GM18498 (cell line): ENCODE results near the gene TBX15.
"Not testable (repeated sequence)": the region's sequence is repeated elsewhere in the genome, so short reads cannot be mapped to it uniquely, and the experiment has no call there.

ENCODE experiments used
- ATAC-seq: cut with Tn5 transposase; IDR thresholded peaks from one replicate; pipeline ENCODE4 v1.9.1; 2021; ENCODE audit warnings: mild to moderate bottlenecking, moderate library complexity; ENCODE audit not compliant: unreplicated experiment

The TBX15 gene

DNA sequence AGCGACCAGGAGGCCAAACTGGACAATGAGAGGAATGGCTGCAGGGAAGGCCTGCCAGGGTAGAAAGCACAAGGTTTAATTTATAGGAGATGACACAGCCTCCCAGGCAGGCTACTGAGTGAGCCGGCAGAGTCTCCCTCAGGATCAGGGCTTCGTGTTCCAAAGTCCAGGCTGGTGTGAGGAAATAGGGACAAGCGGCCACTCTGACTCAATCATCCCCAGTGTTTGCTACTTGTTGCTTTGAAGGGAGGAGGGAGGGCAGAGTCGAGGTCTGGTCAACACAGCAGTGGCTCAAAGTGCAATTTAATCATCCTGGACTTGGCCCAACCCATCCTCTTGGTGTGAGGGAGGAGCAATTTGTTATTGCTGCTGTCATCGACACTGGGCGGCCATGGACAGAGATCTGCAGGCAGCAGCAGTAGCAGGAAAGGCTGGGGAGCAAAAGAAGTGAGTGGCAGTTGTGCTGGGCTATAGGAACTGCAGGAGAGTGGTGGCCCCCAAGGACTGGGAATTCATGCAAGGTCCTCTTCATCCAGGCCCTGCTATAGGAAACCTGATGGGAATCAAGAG is 27.5 kb downstream of the TBX15 start:
- no peak for ATAC-seq

DNA sequence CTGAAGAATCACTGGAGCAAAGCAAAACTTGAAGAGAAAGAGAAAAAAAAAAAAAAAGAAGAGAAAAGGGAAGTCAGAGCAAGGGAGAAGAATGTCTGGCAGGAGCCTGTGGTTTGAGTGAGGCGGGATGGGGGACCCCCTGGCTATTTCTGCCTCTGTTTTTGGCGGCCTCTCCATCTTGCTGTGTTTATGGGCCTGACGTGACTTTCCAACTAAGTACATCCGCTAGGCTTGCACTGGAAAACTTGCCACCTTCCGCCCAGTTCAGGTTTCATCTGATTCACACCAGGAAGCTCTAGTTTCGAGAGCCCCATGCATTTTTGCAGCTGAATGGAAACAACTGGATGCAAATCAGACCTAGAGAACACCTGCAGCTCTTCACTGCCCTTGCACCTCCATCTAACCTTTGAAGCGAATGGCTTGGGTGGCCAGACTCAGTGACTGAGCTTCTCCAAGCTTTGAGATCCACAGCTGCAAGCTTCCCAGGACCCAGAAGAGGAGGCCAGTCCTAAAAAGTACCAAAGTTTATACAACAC is 28.0 kb downstream of the TBX15 start:
- ATAC-seq = peak; percentile 80

DNA sequence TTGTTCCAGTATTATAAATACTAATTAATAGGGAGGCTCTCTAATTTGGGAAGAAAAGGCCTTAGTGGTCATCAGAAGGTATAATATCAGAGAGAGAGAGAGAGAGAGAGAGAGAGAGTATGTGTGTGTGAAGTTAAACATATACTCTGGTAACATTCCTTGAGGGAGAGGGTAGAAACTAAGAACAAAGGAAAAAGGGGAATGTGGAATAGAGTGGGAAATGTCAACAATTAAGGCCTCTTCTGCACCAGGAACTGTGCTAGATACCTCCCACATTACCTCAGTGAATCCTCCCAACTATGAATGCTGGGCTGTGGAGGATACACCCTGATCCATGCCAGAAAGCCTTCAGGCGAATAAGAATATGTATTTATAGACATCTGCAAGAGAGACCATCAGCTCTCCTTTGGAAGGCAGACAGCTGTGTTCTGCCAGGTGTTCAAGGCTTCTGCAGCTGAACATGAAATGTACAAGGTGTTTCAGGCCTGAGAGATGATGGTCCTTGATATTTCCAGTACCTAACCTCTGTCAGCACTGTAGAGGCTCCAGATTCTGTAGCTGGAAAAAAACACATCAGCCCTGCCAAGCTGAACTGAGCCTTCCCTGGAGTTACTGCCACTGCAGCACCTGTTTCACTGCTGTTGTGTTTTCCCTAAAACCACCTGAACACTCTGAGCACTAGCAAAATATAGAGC is 29.1 kb downstream of the TBX15 start:
- ATAC-seq = no peak

DNA sequence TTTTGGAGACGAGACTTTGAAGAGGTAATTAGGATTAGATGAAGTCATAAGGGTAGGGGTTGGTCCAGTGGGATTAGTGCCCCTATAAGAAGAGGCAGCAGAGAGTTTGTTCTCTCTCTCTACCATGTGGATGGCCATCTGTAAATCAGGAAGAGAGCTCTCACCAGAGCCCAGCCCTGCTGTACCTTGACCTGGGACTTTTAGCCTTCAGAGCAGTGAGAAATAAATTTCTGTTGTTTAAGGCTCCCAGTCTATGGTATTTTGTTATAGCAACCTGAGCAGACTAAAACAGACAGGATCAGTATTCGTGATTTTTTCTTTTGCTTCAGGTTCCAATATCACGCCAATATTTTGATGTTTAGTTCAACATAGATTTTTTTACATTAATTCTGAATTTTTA is 30.0 kb downstream of the TBX15 start:
- ATAC-seq = no peak

DNA sequence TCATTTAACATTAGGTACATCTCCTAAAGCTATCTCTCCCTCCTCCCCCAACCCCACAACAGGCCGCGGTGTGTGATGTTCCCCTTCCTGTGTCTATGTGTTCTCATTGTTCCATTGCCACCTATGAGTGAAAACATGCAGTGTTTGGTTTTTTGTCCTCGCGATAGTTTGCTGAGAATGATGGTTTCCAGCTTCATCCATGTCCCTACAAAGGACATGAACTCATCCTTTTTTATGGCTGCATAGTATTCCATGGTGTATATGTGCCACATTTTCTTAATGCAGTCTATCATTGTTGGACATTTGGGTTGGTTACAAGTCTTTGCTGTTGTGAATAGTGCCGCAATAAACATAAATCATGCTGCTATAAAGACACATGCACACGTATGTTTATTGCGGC is 30.6 kb downstream of the TBX15 start:
- ATAC-seq = not testable (repeated sequence)

DNA sequence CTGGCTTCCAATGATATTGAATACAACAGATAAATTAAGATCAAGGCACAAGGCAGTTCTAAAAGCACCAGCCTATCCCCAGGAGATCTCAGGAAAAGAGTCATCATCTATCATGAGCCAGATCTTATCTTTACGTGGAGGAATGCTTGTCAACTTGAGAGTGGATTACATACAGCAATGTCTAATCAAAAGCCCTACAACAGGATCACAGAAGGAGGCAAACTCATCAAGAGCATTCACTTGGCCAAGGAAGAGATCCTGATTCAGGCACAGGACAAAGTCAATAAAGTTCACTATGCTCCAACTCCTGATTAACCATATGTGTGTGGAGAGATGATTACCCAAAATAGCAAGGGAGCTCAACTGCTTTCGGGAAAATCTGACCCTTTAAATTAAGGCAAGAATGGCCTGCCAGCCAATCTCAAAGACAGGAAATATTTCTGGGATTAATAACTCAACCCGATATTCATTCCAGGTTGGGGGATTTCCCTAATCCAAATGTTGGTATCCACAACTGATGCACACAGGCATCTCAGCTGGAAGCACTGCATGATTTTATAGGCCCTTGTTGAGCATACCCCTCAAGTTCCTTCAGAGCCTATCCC is 33.7 kb downstream of the TBX15 start:
- no peak for ATAC-seq

DNA sequence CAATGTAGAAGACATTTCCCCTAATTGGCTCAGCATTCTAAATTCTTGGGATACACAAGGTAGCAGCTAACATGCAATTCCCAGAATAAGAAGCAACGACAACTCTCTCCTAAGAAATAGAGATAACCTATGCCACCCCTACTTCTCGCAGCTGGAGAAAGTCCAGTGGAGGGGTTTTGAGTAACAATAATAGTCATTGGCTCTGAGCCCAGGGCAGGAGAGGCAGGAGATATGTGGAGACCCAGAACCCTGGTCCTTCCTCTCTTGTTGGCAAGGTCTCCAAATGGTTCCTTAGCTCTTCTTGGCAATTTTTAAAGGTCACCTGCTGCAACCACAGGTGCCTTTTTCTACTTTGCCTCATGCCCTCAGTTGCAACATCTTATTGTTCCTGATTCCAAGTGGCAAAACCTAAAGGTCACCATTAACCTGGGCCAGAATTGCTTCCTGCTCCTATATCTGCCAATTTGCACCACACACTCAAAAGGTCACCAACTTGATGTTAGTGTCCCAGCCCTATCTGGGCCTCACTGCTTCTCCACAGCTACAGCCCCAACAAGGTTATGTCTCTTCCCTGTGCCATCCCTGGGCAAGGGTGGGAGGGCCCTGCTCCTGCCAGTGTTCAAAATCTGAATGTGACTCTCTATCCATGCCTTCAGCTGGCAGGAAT is 36.7 kb downstream of the TBX15 start:
- no peak for ATAC-seq

DNA sequence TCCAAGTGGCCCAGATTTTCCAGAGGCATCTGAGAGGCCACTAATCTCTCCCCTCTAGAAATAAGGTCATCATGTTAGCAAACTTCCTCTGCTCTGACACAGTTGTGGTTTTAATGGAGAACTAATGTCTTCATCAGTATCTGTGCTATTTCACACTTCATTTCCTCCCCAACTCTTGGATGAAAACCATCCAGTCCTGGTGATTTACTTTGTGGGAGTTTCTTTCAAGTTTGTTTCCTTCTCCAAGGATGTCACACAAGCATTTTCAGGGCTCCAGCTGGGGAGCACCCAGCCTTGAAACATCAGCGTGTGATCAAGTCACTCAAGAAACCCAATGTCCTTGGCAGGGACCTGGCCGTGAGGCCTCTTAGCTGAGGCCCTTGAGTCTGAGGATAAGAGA is 38.8 kb downstream of the TBX15 start:
- no peak for ATAC-seq

DNA sequence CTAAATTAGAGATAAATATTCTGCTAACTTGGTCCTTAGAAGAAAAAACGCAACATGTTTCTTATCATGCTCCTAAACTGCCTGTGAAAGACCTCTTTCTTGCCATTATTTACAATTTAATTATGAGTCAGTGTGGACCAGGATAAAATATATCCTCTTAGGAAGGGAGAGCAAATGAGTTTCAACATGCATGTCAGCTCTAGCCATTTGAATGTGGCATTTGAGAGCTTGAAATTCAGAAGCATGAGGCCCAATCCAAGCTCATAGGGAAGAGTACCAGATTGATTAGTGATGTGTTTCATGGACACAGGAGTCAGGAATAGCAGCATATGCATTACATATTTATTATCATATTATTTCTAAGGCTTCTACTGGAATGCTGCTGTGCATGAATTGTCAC is 39.3 kb downstream of the TBX15 start:
- no peak for ATAC-seq

DNA sequence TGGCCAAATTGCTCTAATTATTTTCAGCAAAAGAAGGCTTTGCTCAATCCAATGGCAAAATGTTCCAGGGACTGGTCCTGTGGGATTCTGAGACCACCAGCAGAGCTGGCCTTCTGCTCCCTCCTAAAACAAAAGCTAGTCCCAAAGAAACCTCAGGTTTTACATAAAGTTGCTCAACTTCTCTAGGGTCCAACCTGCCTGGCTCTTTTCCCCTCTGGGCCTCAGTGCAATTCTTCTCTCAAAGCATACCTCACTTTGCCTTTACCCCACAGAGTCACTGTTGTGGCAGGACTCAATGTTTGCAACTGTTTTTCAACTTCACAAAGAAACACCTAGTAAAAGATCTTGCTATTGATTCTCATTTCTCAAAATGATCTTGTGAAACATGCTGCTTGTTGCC is 39.8 kb downstream of the TBX15 start:
- no peak for ATAC-seq

DNA sequence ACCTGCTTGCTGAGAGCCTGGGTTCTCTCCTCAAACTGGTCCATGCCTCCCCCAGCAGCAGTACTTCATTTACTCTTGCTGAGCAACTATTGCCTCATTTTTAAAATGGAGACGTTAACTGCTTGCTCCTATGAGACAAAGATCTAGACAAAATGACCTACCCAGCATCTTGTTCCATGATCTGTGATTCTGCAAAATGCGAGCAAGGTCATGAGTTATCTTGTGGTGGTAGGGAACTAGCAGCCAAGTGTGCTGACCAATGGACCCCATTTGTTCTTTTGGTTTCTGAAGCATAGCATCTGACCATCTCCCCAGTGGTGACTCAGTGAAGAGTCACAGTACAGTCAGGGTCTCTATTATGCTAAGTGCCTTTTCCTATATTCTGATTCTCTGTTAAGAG is 40.4 kb downstream of the TBX15 start:
- no peak for ATAC-seq

DNA sequence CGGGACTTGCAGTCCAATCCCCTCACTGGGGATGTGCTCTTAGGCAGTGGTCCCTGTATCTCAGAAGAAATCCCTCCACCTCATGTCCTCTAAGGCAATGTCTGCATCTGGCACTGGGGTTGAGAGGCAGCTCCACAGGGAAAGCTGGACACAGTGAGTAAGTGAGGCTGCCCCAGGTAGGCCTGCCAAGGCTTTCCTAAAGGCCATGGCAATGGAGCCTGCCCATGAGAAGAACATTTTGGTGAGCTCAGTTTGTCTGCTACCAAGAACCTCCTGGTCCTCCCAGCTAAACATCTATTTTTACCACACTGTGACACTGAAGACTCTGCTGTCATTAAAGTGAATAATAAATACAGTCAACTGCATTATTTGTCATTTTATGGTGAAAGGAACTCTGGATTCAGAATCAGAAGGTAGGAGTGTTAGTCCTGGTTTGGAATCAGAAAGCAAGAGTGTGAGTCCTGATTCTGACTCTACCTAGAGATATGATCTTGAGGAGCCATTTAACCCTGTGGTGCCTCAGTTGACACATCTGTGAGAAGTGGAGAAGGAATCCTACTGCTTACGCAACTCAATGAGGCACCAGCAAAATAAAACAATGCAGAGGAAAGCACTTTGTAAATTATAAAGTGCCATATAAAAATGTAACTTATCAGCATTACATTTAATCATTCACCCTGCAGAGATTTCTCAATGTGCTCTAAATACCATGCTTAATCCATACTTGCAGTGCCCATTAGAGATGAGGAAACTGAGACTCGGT is 41.0 kb downstream of the TBX15 start:
- no peak for ATAC-seq

DNA sequence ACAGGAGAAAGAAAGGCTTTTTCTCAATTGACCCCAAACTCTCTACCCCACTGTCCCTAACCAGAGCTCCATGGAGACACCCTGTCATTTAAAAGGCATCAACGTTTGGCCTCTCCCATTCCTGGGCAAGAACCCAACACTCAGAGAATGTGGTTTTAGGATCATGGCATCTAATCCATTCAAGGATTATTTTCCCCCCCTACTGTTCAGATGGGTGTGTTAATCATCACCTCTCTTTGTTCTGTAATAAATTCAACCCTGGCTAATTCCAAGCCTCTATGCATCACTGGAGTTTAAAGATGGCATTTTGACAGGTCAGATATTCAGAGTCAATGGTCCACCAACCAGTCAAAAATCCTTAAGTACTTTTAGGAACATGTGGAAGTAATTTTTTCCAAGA is 42.7 kb downstream of the TBX15 start:
- ATAC-seq = no peak

DNA sequence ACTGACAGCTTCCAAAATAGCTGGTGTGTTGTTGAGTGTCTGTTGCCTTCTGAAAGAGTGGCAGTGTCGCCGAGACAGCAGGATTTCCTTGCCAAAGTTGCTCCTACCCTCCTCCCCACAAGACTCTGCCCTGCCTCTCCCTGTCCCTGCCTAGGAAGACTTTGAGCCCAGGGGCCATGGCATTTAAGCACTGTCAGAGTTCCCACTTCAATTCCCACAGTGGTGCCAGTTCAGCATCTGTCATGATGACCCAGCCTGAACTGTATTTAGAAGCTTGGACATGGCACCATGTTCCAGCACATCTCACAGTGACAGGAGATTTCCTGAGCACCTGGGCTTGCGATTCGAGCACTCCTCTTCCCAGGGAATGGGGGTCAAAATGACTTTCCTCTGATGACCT is 43.6 kb downstream of the TBX15 start:
- no peak for ATAC-seq

DNA sequence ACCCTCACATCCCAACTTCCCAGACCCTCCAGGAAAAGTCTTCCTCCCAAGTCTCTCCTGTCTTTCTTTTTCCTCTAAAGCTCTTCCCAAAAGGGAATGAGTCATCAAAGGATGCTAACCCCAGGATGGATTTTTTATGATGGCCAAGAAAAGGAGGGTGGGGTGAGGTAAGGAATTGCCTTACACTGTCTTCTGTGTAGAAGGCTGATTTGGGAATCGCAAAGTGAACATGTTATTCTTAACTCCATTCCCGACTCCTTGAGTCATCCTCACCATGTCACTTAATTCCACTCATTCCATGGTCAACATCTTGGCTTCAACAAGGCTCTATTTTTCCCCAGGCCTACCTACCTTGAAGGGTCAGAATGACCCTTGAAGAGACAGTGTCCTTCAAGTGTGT is 44.0 kb downstream of the TBX15 start:
- ATAC-seq = no peak

DNA sequence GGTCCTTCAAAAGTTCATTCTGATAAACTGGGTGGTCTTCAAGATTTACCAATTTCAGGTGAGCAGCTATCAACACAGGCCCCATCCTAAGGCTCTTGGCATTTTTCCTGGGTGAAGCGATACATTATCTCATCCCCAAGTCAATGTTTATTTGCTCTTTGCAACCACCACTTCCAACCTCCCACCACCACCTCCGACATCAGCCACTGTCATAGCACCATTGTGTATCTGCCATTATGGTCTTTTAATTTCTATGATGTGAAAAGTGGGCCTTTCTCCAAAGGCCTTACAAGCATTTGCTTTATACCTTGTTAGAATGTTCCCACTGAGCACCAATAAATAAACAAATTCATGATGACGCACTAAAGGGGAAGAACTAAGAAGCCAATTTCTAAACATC is 47.2 kb downstream of the TBX15 start:
- no peak for ATAC-seq

DNA sequence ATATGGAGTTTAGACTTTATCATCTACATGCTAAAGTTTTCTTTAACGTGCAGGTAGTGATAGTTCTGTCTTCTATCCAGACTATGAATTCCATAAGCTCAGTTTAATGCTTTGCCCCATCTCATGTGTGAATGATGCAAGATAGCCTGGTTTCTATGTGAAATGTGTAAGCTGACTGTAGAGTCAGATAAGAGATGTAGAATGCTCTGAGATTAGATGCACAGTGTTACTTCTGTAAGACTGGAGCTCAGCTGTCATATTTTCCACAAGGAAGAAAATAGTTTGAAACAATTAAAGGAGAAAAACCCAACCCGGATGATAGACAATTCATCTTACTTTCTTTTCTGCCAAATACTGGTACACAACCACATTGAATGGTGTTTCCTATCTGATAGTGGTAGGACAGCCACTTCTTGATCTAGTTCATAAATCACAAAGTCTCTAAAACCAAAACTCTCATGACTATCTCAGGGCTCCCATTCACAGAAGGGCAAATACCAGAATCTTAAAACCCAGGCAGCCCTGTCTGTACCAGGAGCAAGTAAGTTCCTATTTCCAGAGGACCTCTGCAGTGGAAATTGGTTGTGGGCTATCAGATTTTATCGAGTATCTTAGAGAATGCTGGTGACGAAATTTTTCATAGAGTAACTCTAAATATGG is 50.6 kb downstream of the TBX15 start:
- no peak for ATAC-seq

DNA sequence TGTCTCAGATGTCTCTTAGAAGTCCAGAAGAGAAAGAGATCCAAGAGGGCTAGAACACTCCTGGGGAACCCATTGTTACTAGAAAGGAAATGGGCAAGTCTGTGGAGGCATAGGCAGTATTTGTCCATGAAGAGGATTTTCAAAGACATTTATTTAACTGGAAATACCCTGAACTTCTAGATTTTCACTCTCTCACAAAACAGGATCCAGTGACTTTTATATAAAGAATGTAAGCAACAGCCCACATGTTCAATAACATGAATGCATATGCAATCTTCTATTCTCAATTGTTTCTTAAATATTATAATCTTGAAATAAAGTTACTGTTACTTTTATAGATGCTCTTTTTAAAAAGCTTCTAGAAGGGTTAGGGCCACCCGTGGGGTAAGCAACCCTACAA is 53.4 kb downstream of the TBX15 start:
- no peak for ATAC-seq

DNA sequence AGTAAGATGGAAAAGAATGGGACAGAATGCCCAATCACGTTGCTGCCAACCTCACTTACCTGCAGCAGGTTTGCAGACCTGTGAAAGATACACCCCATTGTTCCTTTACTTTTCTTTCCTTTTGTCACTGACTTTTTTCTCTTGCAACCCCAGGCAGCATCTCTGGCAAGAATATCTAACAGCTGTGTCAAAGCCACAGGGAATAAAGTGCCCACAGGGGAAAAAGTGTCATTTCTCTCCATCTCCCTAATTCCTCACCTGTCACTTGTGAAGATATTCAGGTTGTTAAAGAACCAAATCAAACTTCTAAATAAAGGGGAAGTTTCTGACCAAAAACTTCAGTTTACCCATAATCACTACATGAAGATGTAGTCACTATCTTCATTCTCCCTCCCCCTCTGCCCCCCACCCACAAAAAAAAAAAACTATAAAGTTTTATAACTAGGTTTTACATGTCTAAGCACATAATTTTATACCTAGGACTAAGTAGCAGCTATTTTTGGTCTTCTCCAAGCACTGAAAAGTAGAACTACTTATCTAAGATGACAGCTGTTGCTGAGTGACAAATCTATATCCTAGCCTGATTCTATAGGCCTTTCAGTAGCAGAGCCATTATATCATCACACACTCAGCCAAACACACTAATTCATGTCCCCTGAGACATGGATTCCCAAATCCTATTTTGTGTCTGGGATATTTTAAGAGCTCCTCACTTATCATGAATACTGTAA is 54.9 kb downstream of the TBX15 start:
- ATAC-seq = no peak

DNA sequence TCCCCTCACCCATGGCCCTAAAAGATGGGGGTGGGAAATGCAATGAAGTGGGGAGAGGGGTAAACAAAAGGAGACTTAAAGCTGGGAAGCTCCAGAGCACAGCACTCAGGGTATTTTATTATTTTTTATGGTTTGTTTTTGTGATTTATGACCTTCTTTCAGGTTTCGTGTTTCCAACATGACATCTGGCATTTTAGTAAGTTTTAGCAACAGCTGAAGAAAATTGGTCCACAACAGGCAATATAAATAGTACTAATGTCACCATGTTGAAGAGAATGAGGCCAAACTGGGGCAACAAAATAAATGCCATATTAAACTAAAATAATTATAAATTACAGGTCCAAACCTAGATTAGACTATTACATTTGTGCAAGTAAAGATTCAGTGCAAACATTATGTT is 56.3 kb downstream of the TBX15 start:
- ATAC-seq = no peak
